Suprapubic skin (tissue), 4 donors: ENCODE measurements around the gene WBP1L. TPM values are rescaled to one million over a fixed set of nuclear protein-coding genes. Genes with fewer than 3 reads are reported as not detected.

Experiments
- DNase-seq, 2 donors: peaks; one replicate each; pipeline ENCODE4 v3.0.0-alpha.2; 2019; ENCODE audit warnings: low spot score in 2 of 2
- H3K27ac ChIP-seq: fragments of 200-600 bp; sonication (generic); one replicate; pipeline ENCODE4 v1.5.1; 2019
- H3K27me3 ChIP-seq: fragments of 200-600 bp; sonication (generic); one replicate; pipeline ENCODE4 v1.5.1; 2019
- H3K36me3 ChIP-seq: fragments of 200-600 bp; sonication (generic); one replicate; pipeline ENCODE4 v1.5.1; 2019
- H3K4me1 ChIP-seq: fragments of 200-600 bp; sonication (generic); one replicate; pipeline ENCODE4 v1.5.1; 2019
- H3K4me3 ChIP-seq: fragments of 200-600 bp; sonication (generic); one replicate; pipeline ENCODE4 v1.5.1; 2019; ENCODE audit warnings: mild to moderate bottlenecking
- H3K9me3 ChIP-seq: fragments of 200-600 bp; sonication (generic); one replicate; pipeline ENCODE4 v1.5.1; 2019
- CTCF ChIP-seq, 2 donors: fragments of 200-600 bp in 1 of 2; fragments of 450-650 bp in 1 of 2; sonication (generic) in 1 of 2; IDR thresholded peaks; one replicate each; pipeline ENCODE4 v1.5.1; 2016 to 2019; ENCODE audit warnings: antibody characterized with exemption in 2 of 2, mild to moderate bottlenecking in 1 of 2, moderate library complexity in 1 of 2
- EP300 ChIP-seq: sonication (generic); formaldehyde crosslinking; IDR thresholded peaks from one replicate; pipeline ENCODE4 v1.6.1; 2017; ENCODE audit warnings: antibody characterized with exemption
- POLR2A ChIP-seq, 2 donors: fragments of 450-650 bp; IDR thresholded peaks; one replicate each; pipeline ENCODE4 v1.6.1; 2017; ENCODE audit warnings: antibody characterized with exemption in 2 of 2, mild to moderate bottlenecking in 2 of 2, moderate library complexity in 2 of 2
- POLR2AphosphoS5 ChIP-seq, 3 donors: sonication (generic); formaldehyde crosslinking; IDR thresholded peaks; one replicate each; pipeline ENCODE4 v1.6.1; 2017; ENCODE audit warnings: antibody characterized with exemption in 3 of 3
- WGBS: methylation state at CpG from one replicate; pipeline ENCODE4 v1.1.5; 2018; 5-methylcytosine and 5-hydroxymethylcytosine counted together
- total RNA-seq, 4 donors: library from RNA; depleted of rRNA; stranded (reverse); fragments of >200 nt; gene quantifications; one replicate each; pipeline ENCODE4 v1.1.0, GENCODE V29; 2016

WBP1L gene
- total RNA-seq, 4 donors from 2014 or later = 103 to 166 (median 125) TPM

GRCh38 chr10:102775201-102775934 is 31.6 kb downstream of the WBP1L start:
- no peaks in the 10 kb centered on the region for H3K36me3 ChIP-seq
- peak overlapping the region; percentile 29 for H3K4me3 ChIP-seq
- H3K9me3 ChIP-seq = no peaks in the 10 kb centered on the region
- H3K27ac ChIP-seq = peak overlapping the region; percentile 94
- H3K4me1 ChIP-seq = peaks cover 99% of the 10 kb centered on the region
- TF ChIP-seq EP300 = peak; percentile 57
- TF ChIP-seq CTCF (IDR thresholded peaks at IDR 0.05) = no peak
- TF ChIP-seq POLR2A (IDR thresholded peaks at IDR 0.05) = no peak
- H3K27me3 ChIP-seq = no peaks in the 10 kb centered on the region
- WGBS = 51% methylated on average over 16 of the region's 16 CpGs
- DNase-seq = no peak

GRCh38 chr10:102775935-102776669 is 32.4 kb downstream of the WBP1L start:
- H3K36me3 ChIP-seq = no peaks in the 10 kb centered on the region
- peak; percentile 89 to 90 for DNase-seq
- TF ChIP-seq POLR2A (IDR thresholded peaks at IDR 0.05) = peak in 1 of 2 donors; percentile 76
- TF ChIP-seq EP300 = no peak
- TF ChIP-seq POLR2AphosphoS5 (IDR thresholded peaks at IDR 0.05) = no peak
- TF ChIP-seq CTCF (IDR thresholded peaks at IDR 0.05) = no peak
- no peaks in the 10 kb centered on the region for H3K9me3 ChIP-seq
- peak overlapping the region; percentile 29 for H3K4me3 ChIP-seq
- H3K4me1 ChIP-seq = peaks cover 99% of the 10 kb centered on the region
- WGBS = 3% methylated on average over 13 of the region's 17 CpGs
- H3K27ac ChIP-seq = peak overlapping the region; percentile 94
- H3K27me3 ChIP-seq = no peaks in the 10 kb centered on the region

DNA sequence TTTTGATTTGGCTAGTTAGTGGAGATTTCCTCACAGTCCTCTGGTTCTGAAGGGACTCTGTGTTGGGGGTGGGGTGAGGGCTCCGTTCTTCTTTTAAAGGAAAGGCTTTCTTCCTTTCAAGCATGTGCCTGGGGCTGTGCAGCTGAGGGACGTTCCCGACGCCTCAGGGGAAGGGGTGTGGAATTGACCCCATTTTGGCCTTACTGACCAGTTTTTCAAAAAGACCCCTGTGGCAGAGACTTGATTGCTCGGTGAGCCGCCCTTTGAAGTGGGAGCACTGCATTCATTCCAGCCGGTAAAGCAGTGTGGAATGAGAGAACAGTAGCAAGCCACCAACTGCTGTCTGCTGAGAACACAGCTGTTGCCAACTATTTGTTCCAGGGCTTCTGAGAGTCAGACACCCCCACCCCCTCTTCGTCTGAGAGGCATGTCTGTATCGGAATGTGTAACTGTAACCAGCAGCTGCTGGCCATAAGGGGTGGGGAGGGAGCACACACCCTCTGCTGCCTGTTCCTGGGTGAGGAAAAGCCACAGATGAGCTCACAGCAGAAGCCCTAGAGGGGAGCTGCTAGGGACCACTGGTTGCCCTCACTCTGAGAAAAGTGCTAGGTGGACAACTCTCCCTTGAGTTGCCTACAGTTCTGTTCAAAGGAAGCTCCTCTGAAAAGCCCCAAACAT is 33.2 kb downstream of the WBP1L start:
- TF ChIP-seq CTCF (IDR thresholded peaks at IDR 0.05) (no peak), EP300 (peak; percentile 72), POLR2A (IDR thresholded peaks at IDR 0.05) (peak in 1 of 2 donors; percentile 41), POLR2AphosphoS5 (IDR thresholded peaks at IDR 0.05) (peak; percentile 25 to 87 (median 59))
- 5% methylated on average over 2 of the region's 9 CpGs for WGBS

DNA sequence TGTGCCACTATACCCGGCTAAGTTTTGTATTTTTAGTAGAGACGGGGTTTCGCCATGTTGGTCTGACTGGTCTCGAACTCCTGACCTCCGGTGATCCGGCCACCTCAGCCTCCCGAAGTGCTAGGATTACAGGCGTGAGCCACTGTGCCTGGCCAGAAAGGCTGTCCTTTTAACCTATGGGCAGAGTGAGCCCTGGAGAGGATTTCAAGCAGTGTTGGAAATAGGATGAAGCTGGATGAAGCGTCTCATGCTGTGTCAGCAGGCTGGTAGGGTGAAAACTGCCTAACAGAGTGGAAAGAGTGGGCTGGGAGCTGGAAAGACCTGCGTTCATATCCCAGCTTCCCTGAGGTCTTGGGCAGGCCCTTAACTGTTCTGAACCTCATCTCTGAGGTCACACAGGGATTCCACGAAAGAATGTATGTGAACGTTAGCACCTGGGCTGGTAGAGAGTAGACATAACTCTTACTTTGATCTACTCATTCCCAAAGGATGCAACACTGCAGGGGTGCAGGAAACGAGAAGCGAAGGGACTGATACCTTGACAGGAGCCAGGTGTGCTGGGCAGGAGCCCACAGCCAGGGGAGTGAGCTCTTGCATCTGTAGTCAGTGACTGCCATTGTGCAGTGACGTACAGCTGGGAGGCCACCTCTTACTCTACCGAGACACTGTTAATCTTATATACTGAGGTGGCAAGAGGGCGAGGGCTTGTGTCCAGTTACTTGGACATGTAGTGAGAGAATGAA is 34.1 kb downstream of the WBP1L start:
- no peak for DNase-seq
- Histone ChIP-seq H3K27ac (peak overlapping the region; percentile 94), H3K4me1 (peaks cover 100% of the 10 kb centered on the region), H3K4me3 (no peak overlapping the region), H3K9me3 (no peaks in the 10 kb centered on the region), H3K36me3 (no peaks in the 10 kb centered on the region), H3K27me3 (no peaks in the 10 kb centered on the region)
- 67% methylated on average over 16 of the region's 17 CpGs for WGBS
- TF ChIP-seq EP300 = no peak
- no peak for TF ChIP-seq POLR2A (IDR thresholded peaks at IDR 0.05)
- no peak for TF ChIP-seq CTCF (IDR thresholded peaks at IDR 0.05)
- no peak for TF ChIP-seq POLR2AphosphoS5 (IDR thresholded peaks at IDR 0.05)

More for the DNA sequence above, 33.2 kb downstream of the WBP1L start:
- DNase-seq = peak; percentile 86 to 90
- peak overlapping the region; percentile 29 for H3K4me3 ChIP-seq
- H3K27me3 ChIP-seq = no peaks in the 10 kb centered on the region
- peaks cover 99% of the 10 kb centered on the region for H3K4me1 ChIP-seq
- H3K36me3 ChIP-seq = no peaks in the 10 kb centered on the region
- H3K27ac ChIP-seq = peak overlapping the region; percentile 94
- no peaks in the 10 kb centered on the region for H3K9me3 ChIP-seq
